ENCODE results near the gene TMEM116.
"Not testable (repeated sequence)": the region's sequence is repeated elsewhere in the genome, so short reads cannot be mapped to it uniquely, and the experiment has no call there.

Gene TMEM116

GRCh38 chr12:111976291-111976690, 36.7 kb downstream of the TMEM116 start:
- no peak for DNase-seq (ENCODE audit: low read depth, low spot score)

- no peak for DNase-seq (ENCODE audit: low read depth, low spot score)
Observed at GRCh38 chr12:111975161-111975931, 37.6 kb downstream of the TMEM116 start.

- no peak for DNase-seq (ENCODE audit: low read depth, low spot score)
Observed at GRCh38 chr12:111971800-111972199, 41.2 kb downstream of the TMEM116 start.

- DNase-seq (ENCODE audit: low read depth, low spot score) = no peak
Observed at GRCh38 chr12:111964935-111965334, 48.0 kb downstream of the TMEM116 start.

GRCh38 chr12:111959518-111959917, 53.4 kb downstream of the TMEM116 start:
- DNase-seq (ENCODE audit: low read depth, low spot score) = not testable (repeated sequence)

GRCh38 chr12:111957224-111957623, 55.7 kb downstream of the TMEM116 start:
- not testable (repeated sequence) for DNase-seq (ENCODE audit: low read depth, low spot score)

- no peak for DNase-seq (ENCODE audit: low read depth, low spot score)
Observed at GRCh38 chr12:111954969-111955368, 58.0 kb downstream of the TMEM116 start.

- DNase-seq (ENCODE audit: low read depth, low spot score) = no peak
Observed at GRCh38 chr12:111953455-111953854, 59.5 kb downstream of the TMEM116 start.

GRCh38 chr12:111952084-111952787, 60.7 kb downstream of the TMEM116 start:
- not testable (repeated sequence) for DNase-seq (ENCODE audit: low read depth, low spot score)

- not testable (repeated sequence) for DNase-seq (ENCODE audit: low read depth, low spot score)
Observed at GRCh38 chr12:111950961-111951676, 61.8 kb downstream of the TMEM116 start.

- DNase-seq (ENCODE audit: low read depth, low spot score) = no peak
Observed at GRCh38 chr12:111943929-111944328, 69.0 kb downstream of the TMEM116 start.

- no peak for DNase-seq (ENCODE audit: low read depth, low spot score)
Observed at GRCh38 chr12:111942557-111942956, 70.4 kb downstream of the TMEM116 start.

GRCh38 chr12:111937429-111937828, 75.5 kb downstream of the TMEM116 start:
- DNase-seq (ENCODE audit: low read depth, low spot score) = no peak

GRCh38 chr12:111936869-111937268, 76.1 kb downstream of the TMEM116 start:
- no peak for DNase-seq (ENCODE audit: low read depth, low spot score)

- no peak for DNase-seq (ENCODE audit: low read depth, low spot score)
Observed at GRCh38 chr12:111932241-111932640, 80.7 kb downstream of the TMEM116 start.

- DNase-seq (ENCODE audit: low read depth, low spot score) = no peak
Observed at GRCh38 chr12:111927346-111927745, 85.6 kb downstream of the TMEM116 start.

- no peak for DNase-seq (ENCODE audit: low read depth, low spot score)
Observed at GRCh38 chr12:111926631-111927030, 86.3 kb downstream of the TMEM116 start.

GRCh38 chr12:111925171-111925570, 87.8 kb downstream of the TMEM116 start:
- DNase-seq (ENCODE audit: low read depth, low spot score) = no peak

GRCh38 chr12:111907740-111908139, 105.2 kb downstream of the TMEM116 start:
- no peak for DNase-seq (ENCODE audit: low read depth, low spot score)

GRCh38 chr12:111905502-111905901, 107.5 kb downstream of the TMEM116 start:
- no peak for DNase-seq (ENCODE audit: low read depth, low spot score)

- no peak for DNase-seq (ENCODE audit: low read depth, low spot score)
Observed at GRCh38 chr12:111904446-111904975, 108.5 kb downstream of the TMEM116 start.

- DNase-seq (ENCODE audit: low read depth, low spot score) = no peak
Observed at GRCh38 chr12:111901182-111901581, 111.8 kb downstream of the TMEM116 start.

Measured in iPS DF 19.7 (cell line).